ENCODE data around the gene DNAJC17. TPM values are rescaled to one million over a fixed set of nuclear protein-coding genes. Genes with fewer than 3 reads are reported as not detected.

The DNAJC17 gene
- total RNA-seq, 1 donor from 2014 or later = 17.3 TPM

DNA sequence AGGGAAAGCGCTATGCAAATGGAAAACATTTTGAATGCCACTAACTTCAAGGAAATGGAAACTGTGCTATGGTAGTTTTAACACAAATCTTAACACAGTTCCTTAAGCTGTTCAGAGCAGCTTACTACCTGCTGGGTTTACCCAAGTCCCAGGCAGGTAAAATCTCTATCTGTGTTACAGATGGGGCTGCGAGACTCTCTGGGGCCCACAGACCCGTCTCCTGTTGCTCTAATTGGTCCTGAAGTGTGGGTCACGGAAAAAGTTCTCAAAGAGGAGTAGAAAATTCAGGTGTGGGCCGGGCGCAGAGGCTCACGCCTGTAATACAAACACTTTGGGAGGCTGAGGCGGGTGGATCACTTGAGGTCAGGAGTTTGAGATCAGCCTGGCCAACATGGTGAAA, 17.3 kb downstream of the DNAJC17 start:
- no peak for DNase-seq

DNA sequence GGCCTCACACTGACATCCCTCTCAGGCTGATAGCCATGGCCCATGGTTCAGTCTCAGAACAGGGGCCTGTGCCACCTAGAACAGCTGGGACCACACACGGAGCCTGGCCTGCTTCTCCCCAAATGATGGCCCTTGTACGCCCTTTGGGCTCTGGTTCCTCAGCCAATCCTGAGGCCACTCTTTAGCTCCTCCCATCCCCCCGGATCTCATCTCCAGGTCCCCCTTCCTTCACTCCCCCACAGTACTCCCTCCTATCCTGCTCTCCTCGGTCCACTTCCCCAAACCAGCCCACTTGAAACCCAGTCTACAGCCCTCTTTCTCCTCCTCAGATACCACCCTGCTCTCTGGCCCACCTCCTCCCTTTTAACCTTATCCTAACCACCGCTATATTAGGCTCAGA, 18.2 kb downstream of the DNAJC17 start:
- DNase-seq = no peak

DNA sequence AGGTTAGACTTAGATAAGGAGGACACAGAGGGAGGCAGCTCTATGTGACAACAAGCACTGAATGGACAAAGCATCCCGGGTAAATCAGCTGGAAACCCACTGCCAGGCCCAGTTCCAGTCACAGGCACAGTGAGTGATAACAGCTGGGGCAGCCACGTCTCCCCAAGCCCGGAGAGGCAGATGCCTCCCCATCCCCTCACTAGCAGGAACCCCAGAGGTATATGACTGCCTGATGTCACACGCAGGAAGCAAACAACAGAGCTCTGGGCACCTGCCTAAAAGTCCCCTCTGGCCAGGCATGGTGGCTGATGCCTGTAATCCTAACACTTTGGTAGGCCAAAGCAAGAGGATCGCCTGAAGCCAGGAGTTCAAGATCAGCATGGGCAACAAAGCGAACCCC, 19.3 kb downstream of the DNAJC17 start:
- no peak for DNase-seq

DNA sequence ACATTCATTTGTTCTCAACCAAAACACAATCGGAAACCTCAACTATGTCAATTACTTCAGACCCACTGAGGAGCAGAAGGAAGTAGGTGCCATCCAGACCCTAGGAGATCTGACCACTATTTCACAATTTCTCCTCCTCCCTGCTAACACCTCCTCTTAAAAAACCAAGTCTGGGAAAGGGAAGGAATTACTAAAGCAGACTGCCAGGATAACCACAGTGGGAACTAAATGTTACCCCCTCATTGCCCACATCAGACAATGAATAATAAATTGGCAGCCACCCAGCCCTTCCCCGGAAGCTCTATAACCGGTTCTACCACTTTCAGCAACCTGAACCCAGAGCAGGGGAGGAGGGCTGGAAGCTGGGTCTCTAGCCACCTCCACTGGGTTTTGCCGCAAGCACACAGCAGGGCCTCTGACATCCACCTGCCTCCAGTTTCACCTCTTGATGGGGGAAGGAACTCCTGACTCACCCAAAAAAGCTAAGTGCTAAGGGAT, 19.9 kb downstream of the DNAJC17 start:
- peak; percentile 52 for DNase-seq

DNA sequence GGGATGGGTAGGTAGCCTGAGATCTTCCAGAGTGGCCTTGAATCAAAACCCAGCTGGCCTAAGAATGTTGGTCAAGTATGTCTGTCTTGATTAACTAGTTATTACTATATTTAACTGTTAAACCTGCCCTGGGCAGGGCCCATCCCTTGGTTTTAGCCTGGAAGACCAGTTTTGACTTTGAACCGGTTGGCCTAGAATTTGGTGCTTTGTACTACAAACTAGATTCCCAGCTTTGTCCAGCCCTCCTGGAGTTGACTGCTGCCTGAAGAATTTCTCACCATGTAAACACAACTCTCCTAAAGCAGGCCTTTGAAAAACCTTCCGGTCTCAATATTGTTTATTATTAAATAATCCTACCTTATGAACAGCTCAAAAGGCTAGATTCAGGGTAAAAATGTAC, 21.5 kb downstream of the DNAJC17 start:
- DNase-seq = no peak

DNA sequence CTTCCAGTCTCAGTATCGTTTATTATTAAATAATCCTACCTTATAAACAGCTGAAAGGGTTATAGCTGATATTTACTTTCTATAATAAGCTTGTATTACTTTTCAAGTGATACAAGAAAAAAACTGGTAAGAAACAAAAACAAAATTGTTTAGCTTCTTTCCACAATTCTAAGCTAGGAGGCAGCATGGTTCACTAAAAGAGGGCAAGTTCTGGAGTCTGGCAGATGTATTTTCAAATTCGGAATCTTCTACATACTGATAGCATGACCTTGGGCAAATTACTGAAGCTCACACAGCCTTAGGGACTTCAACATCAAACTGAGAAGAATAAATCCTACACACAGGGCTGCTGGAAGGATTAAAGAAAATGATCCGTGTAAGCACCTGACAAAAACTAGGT, 22.1 kb downstream of the DNAJC17 start:
- no peak for DNase-seq

DNA sequence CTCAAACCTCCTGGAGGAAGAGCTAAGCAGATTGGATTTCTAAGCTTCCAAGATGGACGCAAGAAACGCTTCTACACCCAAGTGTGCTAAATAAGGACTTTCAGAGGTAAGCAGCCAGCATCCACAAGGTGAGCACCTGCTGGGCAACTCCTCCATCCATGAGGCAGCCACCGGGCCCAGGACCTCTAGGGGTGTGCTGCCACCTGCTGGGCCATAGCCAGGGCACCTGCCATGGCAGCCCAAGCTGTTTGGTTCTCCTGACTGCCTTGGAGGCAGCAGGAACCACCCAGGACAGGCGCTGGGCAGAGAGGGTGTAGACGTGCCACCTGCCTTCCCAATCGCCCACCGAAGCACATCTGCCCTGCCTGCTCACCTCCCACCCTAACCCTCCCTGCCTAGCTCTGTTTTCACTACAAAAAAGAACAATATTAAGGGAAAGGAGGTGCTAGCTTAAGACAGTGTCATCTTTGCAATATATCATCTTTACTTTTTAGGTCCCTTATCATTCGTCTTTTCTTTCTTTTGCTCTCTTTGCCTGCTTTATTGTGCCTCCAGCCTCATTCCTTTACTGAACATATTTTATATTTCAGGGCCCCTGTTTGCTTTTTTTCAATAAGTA, 24.6 kb downstream of the DNAJC17 start:
- DNase-seq = peak; percentile 52

DNA sequence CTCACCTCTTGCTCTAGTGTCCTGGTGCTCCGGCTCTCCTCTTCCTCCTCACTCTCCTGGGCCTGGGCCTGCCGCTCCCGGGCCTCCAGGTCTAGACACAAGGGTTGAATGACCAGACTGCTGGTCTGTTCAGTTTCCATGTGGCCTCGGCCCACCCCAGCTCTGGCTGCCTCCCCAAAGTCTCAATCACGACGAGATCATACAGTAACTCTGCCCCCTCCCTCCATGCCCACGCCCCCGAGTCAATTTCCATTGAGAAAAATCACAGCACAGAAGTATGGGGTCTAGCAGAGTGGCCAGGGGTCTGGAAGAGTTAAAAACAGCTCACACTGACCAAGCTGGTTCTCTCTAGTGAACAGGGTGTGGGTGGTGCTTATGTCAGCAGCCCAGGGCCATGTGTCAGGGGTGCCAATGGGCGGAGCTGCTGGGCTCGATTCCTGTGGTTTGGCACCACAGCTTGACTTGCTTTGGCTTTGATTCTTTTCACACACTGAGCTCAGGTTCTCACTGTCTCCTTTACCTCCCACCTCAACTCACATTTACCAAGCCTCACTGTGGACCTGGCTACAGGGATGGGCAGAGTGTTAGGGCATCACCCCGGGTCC, 30.6 kb downstream of the DNAJC17 start:
- DNase-seq = peak; percentile 24

DNA sequence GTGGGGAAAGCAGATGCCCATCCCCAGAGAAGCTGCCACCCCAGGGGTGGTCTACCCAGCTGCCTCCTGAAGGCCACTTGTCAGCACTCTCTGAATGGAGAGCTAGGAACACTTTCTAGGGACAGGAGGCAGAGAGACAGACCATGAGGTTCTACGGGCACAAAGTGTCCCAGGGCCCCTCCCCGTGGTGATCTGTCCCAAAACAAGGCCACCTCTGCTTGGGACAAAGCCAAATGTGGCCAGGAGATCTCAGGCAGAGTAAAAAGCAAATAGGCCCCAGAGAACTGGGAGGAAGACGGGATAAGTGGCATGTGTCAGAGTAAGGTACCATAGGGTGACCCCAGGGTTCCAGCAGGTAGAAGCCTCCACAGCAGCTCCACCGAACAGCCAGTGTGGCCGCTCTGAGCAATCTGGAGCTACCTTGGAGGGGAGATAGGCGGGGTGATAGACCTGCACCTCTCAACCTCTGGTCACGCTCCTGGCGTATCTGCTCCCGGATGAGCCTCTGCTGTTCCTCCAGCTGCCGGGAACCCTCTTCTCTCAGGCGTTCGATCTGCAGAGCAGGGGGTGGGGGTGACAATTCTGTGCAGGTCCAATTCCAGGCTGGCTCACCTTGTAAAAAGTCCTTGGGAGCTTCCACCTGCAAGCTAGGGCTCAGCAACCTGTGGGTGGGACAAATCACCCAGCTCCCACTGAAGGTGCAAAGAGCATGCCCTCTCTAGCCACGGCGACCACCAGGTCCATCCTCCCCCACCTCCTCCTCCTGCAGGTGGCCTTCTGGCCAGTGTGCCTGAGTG, 31.3 kb downstream of the DNAJC17 start:
- DNase-seq = no peak

DNA sequence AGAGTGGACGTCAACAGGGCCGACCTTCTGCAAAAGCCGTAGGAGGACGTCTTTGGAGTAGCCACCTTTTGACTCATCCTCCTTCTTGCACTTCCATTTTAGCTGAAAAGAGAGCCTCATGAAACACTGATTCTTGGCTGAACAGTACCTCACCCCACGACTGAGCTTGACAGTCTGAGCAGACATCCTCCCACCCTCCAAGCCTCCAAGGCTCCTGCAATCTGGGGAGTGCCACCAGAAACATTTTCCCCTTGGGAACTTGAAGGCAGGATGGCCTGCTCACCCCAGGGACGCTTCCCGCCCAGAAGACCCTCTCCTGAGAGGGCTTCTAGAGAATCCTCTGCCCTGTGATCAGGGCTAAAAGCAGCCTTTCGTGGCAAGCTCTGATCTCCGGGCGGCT, 32.3 kb downstream of the DNAJC17 start:
- DNase-seq = no peak

DNA sequence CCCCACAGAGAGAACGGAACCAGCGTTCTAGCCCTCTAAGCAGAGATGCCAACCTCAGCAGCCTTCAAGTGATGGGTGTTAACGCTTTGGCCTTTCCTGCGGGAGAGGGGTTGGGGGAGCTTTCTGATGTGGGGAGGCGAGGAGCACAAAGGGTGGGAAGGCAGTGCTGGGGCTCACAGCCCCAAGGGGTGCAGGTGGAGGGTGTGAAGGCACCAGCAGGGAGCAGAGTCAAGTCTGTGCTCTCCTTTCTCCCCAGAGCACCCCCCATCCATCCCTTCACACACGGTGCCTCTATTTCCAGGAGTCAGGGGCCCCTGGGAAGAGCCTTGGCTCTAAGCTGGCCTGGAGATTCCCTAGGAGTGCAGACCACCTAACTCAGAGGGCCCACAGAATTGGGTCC, 33.4 kb downstream of the DNAJC17 start:
- no peak for DNase-seq

DNA sequence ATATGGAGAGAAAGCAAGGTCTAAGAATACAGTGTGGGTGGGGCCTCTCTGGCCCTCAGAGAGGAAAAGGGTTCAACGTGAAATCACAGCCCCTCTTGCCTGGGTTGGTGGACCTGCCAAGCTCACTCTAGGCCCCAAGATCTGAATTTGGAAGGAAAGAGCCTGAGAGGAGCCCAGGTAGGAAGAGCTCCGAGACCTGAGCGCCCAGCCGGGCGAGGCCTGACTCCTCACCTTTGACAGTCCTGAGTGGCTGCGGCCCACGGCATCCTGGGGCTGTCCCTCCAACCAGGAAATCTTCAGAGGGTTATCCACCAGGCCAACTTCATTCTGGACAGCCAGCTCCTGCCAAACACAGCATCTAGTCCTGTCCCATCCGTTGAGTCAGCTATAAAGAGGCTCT, 33.8 kb downstream of the DNAJC17 start:
- no peak for DNase-seq

DNA sequence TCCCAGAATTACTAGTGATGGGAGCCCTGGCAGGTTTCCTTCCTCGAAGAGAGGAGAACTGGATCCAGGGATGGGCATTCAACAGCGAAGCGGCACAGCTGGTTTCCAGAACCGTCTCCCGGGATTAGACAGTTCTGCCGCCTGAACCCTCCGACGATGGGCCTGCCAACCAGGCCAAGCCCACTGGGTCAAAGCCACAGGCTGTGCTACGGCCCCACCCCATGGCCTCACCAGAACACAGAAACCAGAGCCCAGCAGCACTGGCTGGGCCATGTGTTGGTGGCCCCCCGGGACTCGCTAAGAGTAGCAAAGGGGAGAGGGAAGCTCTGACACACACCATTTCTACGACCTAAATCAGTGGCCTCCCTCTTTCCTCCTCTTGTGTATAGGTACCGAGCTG, 35.3 kb downstream of the DNAJC17 start:
- no peak for DNase-seq

DNA sequence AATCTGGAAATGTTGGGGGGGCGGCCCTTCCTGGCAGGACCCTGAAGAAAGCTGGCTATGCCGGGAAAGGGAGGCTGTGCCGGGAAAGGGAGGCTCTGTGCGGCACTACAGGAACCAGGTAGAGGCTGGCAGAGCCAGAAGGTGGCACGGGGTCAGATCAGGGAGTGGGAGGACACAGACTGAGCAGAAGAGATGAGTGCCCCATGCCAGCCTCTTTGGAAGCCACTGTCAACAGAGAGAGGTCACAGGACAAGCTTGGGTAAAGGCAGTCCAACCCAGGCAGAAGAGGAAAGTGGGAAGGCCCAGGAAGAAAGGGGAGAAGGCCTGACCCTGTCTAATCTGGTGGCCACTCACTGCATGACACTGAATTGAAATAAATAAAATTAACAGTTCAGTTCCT, 36.0 kb downstream of the DNAJC17 start:
- DNase-seq = no peak

DNA sequence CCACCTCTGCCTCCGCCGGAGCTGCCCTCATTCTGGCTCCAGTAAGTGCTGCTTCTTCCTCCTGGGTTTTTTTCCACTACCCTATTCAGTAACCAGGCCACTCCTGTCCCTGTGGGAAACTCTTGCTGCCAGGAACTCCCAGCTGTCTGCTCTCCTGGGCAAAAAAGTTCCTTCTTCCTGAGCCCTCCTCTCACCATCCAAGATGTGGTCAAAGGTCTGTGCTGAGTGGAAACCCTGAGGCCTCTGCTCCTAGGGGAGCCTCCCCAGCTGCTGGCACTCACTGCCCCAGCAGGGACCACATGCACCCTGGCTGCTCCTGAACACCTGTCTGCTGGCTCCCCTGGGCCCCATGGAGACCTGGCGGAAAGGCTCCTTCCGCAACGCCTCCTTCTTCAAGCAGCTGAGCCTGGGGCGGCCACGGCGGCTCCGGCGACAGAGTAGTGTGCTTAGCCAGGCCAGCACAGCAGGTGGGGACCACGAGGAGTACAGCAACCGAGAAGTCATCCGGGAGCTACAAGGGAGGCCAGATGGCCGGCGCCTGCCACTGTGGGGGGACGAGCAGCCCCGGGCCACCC, 37.0 kb downstream of the DNAJC17 start:
- DNase-seq = peak; percentile 53

DNA sequence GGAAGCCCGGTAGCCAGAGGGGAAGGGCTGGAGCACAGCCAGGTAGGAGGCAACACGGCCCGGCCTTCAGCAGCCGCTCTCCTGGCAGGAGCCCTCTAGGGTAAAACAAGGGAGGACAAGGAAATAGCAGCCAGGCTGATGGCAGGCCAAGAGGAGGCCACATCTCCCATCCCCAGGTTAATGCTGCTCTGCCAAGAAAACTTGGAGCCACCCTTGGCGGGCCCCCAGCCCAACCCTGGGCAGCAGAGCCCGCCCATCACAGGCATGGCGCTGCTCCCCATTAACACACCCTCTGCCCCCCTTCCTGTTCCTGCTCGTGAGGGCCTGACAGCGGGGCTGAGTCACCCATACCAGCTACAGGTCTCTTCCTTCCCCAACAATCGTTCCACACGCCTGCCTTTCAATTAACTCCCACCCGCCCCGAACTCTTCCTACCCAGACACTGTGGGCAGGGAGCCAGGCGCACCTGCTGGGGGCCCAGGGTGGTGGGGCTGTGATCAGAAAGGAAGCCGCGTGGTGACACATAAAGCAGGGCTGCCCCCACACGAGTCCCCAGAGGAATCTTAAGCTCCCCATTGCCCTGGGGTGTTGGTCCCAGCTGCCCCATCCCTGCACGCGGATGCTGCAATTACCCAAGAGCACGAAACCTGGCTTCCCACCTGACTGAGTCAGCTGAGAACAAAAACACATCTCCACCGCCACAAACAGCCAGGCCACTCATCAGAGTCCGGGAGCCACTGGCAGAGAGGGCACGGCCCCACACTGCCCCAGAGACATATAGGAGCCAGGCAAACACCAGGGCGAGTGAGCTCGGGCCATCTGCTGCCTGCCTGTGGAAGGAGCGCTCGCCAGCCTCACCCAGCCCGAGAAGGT, 37.8 kb downstream of the DNAJC17 start, which contains the start of gene C15orf62:
C15orf62 (plus strand) TSS at position 707 of the 873 bp plus-strand sequence. CDS start 516 bp downstream, outside the sequence.
- peak; percentile 71 for DNase-seq

DNA sequence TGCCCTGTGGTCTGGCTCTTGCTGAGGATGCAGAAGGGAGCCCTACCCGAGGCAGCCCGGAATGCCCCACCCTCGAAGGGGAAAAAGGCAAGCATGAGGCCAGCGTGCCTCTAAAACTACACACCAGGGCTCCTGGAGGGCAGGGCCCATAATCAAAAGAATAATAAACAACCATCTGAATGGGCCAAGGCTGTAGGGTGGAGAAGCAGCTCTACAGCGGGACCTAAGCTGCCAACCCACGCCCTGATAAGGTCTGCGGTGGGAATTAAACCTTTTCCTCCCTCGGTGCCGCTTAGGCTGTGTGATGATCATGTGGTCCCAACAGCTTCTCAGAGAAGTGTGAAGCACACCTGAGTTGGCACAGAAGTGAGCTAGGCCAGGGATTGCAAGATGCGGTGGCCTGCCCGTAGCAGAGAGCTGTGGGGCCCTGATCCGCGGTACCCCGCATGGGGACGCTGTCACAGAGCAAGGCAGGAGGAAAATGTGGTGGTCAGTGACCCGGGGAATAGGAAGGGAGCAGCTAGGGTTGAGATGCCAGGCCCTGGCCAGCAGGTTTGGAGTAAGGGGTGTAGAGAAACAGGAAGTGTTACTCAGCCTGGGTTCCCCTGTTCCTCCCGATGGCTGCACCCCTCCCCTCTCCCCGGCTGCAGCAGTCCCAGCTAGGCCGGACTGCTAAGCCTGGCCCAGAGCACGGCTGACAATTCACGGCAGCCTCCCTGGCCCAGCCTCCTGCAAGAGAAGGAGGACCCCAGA, 38.6 kb downstream of the DNAJC17 start:
- DNase-seq = no peak

DNA sequence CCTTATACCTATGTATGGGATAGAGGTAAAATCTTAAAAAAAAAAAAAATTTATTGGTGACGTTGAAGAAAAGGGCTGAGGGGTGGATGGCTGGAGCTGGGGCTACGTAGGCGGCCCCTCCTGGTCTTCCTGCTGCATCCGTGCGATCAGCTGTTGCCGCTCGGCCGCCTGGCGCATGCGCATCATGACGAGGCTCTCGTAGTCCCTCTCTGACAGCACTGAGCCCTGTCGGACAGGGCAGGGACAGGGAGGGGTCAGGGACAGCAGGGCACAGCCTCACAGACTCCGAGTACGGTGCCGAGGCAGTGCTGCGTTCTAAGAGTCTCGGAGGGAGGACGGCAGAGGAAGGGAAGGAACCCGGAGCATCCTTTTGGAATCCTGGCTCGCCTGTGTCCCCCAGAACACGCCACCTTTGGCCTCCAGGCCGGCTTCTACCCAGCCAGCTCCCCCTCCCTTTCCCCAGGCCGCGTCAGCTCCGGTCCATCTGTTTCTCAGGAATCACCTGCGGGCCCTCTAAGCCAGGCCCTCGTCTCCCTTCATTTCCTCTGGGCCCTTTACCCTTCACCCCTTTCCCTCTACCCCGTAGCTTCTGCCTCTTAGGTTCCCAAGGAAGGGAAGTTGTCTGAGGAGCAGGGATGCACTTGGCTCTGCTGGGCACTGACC, 39.3 kb downstream of the DNAJC17 start:
- DNase-seq = no peak

DNA sequence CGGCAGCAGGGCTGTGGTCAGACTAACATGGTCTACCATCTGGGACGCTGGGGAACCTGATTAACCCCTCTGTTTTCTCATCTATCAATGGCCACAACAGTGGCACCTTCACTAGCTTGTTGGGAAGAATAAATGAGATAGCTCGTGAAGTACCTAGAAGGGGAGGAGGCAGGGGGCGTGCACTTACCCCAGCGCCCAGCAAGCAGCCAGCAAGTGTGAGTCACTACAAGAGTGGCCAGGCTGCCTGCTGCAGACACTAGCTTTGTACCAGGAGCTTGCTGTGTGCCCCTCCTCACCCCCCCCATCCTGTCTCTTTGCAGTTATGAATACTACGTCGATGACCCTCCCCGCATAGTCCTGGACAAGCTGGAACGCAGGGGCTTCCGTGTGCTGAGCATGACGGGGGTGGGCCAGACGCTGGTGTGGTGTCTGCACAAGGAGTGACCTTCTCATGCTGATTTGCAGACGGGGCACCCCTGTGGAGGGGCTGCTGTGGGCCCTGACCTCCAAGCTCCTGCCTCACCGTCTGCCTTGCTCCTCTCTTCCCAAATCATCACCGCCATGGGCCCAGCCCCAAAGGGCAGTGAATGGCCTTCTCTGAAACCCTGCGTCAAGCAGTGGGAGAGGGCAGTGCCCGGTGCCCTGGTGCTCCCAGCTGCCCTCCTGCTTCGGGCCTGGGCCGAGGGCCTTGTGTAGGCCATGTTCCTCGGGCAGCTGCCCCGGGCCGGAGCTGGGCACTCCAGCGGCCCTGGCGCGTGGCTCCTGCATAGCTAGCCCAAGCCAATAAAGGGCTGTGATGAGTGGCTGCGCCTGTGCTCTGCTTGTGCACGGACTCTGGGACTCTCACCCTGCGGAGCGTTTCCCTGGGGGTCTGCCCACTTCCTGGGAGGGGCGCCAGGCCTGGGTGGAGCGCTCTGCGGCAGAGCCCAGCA, 40.1 kb downstream of the DNAJC17 start:
- no peak for DNase-seq

All from tongue (tissue), 2 donors.